Measurements from ENCODE around the gene PTOV1. TPM values are rescaled to one million over a fixed set of nuclear protein-coding genes. Genes with fewer than 3 reads are reported as not detected.

Gene PTOV1
- total and polyA plus RNA-seq, 2 of the 8 experiments (the other 6 are each of a cell fraction or from before 2014, with no cell fraction given) = 147 to 251 TPM

GRCh38 chr19:49904136-49904535 is 53.2 kb downstream of the PTOV1 start:
- DNase-seq (ENCODE audit: low read depth in 1 of 2, low spot score in 2 of 2) (no peak), FAIRE-seq (no peak)
- H3K9me3 ChIP-seq (ENCODE audit: insufficient read depth in 2 of 2, low read depth in 1 of 2, low read length in 1 of 2) = no peaks in the 10 kb centered on the region
- peaks cover 5% of the 10 kb centered on the region; the same call in 1 of the 2 replicates for H3K79me1 ChIP-seq (ENCODE audit: low read depth, low read length)
- H2AFZ ChIP-seq (ENCODE audit: low read length) = no peak overlapping the region
- H3K4me3 ChIP-seq (ENCODE audit: extremely low read depth in 1 of 4, insufficient read depth in 2 of 4, low read depth in 3 of 4, low read length in 4 of 4) = no peak overlapping the region
- H2BK12ac ChIP-seq (ENCODE audit: low read depth, low read length) = no peak overlapping the region
- ChIA-PET CTCF (ENCODE audit: partially characterized antibody) (interaction anchor here (0.9 to 1.0 kb wide), 3 partner anchors 10 to 41 kb away, joined by 3 to 4 read pairs (median 4); no protein-coding TSS in a partner anchor), POLR2A (ENCODE audit: partially characterized antibody) (interaction anchor here (1.0 to 19.2 kb wide), 2 partner anchors 11 to 20 kb away, joined by 3 to 373 read pairs; partner anchors contain the start of genes ATF5 and NUP62)
- H3K4me2 ChIP-seq (ENCODE audit: insufficient read depth in 1 of 2, low read depth in 2 of 2, low read length in 2 of 2) = no peak overlapping the region
- no peak overlapping the region for H2AK5ac ChIP-seq (ENCODE audit: low read depth, low read length)
- no peak overlapping the region for H4K91ac ChIP-seq (replicated peaks; ENCODE audit: insufficient read length, low read length)
- H4K20me1 ChIP-seq (replicated peaks in 1 of 2; ENCODE audit: control insufficient read depth in 1 of 2, insufficient read depth in 2 of 2, low read length in 2 of 2) = peaks cover 18% of the 10 kb centered on the region in 2 experiments
- H3K23ac ChIP-seq (ENCODE audit: insufficient read length) = no peak overlapping the region
- H3K18ac ChIP-seq (ENCODE audit: extremely low read depth, low read length) = no peak overlapping the region
- no peak overlapping the region for H3K27ac ChIP-seq (ENCODE audit: low read depth, low read length)
- H3K36me3 ChIP-seq (ENCODE audit: control insufficient read depth in 2 of 4, insufficient read depth in 4 of 4, low read length in 3 of 4) = peaks cover 10 to 25% (median 15%) of the 10 kb centered on the region in 4 experiments; a peak in 7 of 8 replicates
- H2BK15ac ChIP-seq (ENCODE audit: low read length) = no peak overlapping the region
- no peaks in the 10 kb centered on the region; a peak in 1 of 7 replicates for H3K27me3 ChIP-seq (replicated peaks in 1 of 4; ENCODE audit: control insufficient read depth in 3 of 4, extremely low read depth in 1 of 4, insufficient read depth in 3 of 4, low read length in 3 of 4)
- no peak overlapping the region for H3K9ac ChIP-seq (replicated peaks in 1 of 4; ENCODE audit: extremely low read depth in 1 of 4, low read depth in 3 of 4, low read length in 3 of 4)
- H3K56ac ChIP-seq (replicated peaks; ENCODE audit: insufficient read length, low read depth, low read length) = no peak overlapping the region
- no peak overlapping the region for H3K14ac ChIP-seq (ENCODE audit: insufficient read length)
- H3K79me2 ChIP-seq (ENCODE audit: control insufficient read depth in 1 of 2, insufficient read depth in 2 of 2, low read length in 2 of 2) = no peaks in the 10 kb centered on the region; a peak in 1 of 4 replicates
- no peaks in the 10 kb centered on the region for H3K23me2 ChIP-seq (ENCODE audit: low read depth, low read length)
- H4K5ac ChIP-seq (ENCODE audit: insufficient read length, low read depth, low read length) = no peak overlapping the region
- peaks cover 0 to 6% (median 3%) of the 10 kb centered on the region in 4 experiments; a peak in 3 of 7 replicates for H3K4me1 ChIP-seq (replicated peaks in 1 of 4; ENCODE audit: control insufficient read depth in 3 of 4, insufficient read depth in 4 of 4, low read length in 3 of 4)
- no peak overlapping the region for H2BK5ac ChIP-seq (ENCODE audit: low read depth, low read length)
- H3K4ac ChIP-seq (replicated peaks; ENCODE audit: insufficient read length, low read depth, low read length) = no peak overlapping the region
- 85% methylated on average over 6 of the region's 6 CpGs; no CpG with 5 or more reads in 1 of the 2 experiments for WGBS, 2 experiments (ENCODE audit: extremely low coverage in 1 of 2, insufficient coverage in 1 of 2, insufficient read length in 1 of 2, insufficient replicate concordance in 2 of 2, low coverage in 1 of 2, low lambda C conversion rate in 2 of 2, missing lambda C conversion rate in 1 of 2)
- H2BK120ac ChIP-seq (replicated peaks; ENCODE audit: low read depth, low read length) = no peak overlapping the region
- no peak overlapping the region for H2BK20ac ChIP-seq (ENCODE audit: low read length)
- peak overlapping the region; percentile 80; the same call in 1 of the 2 replicates for H4K8ac ChIP-seq (ENCODE audit: extremely low read depth, insufficient read depth, low read length)

Data from H1 (cell line).